Stimulated activated CD8-positive, alpha-beta memory T cell treated with anti-CD3 and anti-CD28 coated beads, Interleukin-12 subunit alpha, Interleukin-12 subunit beta, amount 100 ng/mL, for 24 hours (primary cell): ENCODE data around the gene B9D1.

Source experiments
- DNase-seq: peaks from one replicate; pipeline ENCODE4 v3.0.0-alpha.2; 2020; ENCODE audit errors: extremely low read depth

B9D1 gene

DNA sequence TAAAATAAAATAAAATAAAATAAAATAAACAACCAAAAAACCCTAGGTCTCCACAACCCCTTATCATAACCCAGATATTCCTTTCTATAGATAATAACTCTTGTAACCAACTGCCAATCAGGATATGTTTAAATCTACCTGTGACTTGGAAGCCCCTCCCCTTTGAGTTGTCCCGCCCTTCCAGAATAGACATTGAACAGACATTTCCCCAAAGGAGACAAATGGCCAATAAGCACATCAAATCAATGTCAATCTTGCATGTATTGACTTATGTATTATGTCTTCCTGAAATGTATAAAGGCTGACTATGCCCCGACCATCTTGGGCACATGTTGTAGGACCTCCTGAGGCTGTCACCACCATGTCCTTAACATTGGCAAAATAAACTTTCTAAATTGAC lies 14.3 kb upstream of the B9D1 start:
- DNase-seq = no peak

DNA sequence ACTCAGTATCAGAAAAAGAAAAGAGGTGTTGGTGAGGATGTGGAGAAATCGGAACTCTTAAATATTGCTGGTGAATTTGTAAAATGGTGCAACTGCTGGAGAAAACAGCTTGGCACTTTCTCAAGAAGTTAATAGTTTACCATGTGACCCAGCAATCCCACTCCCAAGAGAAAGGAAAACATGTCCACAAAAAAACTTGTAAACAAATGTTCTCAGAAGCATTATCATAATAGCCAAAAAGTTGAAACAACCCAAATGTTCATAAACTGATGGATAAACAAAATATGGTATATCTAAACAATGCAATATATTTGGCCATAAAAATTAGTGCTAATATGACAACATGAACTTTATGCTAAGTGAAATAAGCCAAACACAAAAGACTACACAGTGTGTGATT lies 13.2 kb upstream of the B9D1 start:
- no peak for DNase-seq

GRCh38 chr17:19374136-19374535 lies 11.6 kb upstream of the B9D1 start:
- DNase-seq = no peak

GRCh38 chr17:19372866-19373504 lies 10.5 kb upstream of the B9D1 start:
- DNase-seq = no peak

DNA sequence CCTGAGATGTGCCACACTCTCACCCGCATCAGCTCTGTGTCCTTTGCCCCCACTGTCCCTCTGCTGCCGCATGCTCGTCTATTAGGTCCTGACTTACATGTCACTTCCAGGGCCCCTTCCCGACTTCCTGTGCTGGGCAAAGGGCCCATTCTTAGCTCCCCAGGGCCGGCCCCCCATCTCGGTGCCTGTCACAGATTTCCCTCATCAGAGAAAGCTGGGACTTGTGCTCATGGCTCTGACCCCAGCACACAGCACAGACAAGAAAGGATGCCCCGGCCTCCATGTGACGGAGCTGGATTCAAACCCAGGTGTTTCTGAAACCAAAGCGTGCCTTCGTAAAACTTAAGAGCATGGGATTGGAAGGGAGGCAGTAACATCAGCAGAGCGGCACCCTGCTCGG lies 9.9 kb upstream of the B9D1 start:
- DNase-seq = no peak

GRCh38 chr17:19372011-19372370 lies 9.5 kb upstream of the B9D1 start:
- no peak for DNase-seq

- DNase-seq = no peak
These were observed 8.9 kb upstream of the B9D1 start for GRCh38 chr17:19371259-19372010.

DNA sequence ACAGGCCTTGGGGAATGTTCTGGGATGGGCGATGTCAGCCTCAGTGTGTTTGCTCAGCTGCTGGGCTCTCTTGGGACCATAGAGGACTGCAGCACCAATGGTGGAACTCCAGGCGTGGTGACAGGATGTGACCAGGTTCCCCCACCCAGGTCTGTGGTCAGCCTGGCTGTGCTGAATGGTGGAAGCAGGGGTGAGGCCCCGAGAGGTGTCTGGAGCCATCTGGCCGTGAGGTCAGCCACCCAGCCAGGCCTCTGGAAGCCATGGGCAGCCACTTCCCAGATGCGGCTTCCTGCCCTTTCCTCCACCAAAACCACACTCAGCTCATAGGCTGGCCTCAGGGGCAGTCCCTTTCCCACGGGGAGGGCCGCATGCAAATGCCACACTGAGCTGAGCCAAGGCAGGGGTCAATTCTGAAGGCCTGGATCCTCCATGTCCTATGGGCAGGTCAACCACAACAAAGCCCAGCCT lies 8.0 kb upstream of the B9D1 start:
- DNase-seq = no peak

GRCh38 chr17:19369846-19370492 lies 7.4 kb upstream of the B9D1 start:
- DNase-seq = no peak

DNA sequence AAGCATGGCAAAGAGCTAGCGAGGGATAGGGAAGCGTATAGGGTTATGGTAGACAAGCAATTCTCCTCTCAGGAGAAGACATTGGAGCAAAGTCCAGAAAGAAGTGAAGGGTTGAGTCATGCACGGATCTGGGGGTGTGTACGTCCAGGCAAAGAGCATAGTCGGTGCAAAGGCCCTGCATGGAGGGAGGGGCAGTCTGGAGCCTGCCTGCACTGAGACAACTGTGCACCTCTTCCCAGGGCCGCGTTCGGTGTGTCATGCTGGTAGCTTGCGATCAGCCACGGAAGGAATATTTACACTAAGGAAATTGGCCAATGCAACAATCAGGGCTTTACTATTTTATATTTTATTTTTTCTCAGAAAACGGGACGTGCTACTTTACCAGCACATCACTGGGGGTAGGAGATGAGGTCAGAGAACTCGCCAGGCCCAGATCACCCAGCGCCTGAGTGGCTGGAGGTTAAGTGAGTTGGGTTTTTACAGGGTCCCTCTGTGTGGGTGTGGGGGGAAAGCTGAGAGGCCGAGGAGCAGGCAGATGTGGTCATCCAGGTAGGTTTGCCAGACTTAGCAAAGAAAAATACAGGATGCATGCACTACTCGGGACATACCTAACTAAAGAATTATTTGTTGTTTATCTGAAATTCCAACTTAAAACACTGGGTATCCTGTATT lies 6.7 kb upstream of the B9D1 start:
- DNase-seq = no peak

GRCh38 chr17:19368229-19368628 lies 5.7 kb upstream of the B9D1 start:
- no peak for DNase-seq

DNA sequence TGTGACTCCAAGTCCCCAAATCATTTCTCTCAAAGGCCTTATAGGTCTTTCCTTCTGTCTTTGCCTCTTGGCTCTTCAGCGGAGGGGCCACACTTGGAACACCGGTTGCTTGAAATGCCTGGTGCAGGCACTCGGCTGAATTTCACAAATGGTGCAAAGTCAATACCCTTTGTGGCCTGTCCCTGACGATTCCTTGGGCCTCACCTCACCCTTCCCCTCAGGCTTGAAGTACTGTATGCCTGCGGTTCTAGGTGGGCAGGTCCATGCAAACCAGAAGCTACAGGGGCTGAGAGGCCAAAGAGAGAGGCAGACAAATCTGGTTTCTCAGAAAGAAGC lies 4.1 kb upstream of the B9D1 start:
- no peak for DNase-seq

GRCh38 chr17:19365833-19366636 lies 3.5 kb upstream of the B9D1 start:
- DNase-seq = no peak

DNA sequence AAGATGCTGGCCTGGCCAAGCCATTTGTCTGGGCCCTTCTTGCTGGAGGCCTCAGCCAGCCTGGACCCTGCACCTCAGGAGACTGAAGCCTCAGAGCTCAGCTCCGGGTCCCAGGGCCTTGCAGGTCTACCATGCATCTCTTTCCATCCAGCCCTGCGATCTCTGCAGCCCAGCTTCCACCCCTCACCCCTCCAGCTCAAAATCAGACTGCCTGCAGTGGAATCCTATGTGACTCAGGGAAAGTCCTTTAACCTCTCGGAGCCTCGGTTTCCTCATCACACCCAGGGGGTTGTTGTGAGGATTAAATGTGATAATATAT lies 2.9 kb upstream of the B9D1 start:
- no peak for DNase-seq

GRCh38 chr17:19364699-19365498 lies 2.4 kb upstream of the B9D1 start:
- no peak for DNase-seq

GRCh38 chr17:19363460-19364035 lies 1.0 kb upstream of the B9D1 start:
- no peak for DNase-seq

DNA sequence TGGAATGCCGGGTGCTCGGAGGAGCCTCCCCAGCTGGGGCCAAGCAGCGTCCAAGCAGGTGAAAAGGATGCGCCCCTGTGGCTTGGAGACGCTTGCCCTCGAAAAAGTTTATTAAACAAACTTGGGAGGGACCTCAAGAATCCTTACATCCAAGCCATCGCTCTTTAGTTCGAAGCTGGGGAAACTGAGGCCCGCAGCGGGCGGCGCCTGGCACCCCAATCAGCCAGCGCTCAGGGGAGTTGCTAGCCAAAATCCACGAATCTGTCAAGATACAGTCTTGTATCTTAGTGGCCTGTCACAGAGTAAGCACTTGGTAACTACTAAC lies 553 bp upstream of the B9D1 start:
- no peak for DNase-seq

DNA sequence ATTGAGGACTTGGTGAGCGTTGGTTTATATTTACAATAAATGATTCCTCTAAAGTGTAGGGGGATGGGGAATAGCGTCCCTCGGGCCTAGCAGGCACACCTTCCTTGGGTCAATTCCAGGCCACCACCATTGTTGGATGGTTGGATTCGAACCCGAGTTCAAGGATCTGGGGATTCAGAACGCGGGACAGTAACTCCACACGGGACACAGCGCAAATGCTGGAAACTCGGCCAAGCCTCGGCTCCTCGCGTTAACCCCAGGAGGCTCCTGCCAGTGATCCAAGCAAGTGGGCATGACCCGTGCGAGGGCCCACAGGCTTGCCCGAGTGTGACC lies 613 bp downstream of the B9D1 start:
- no peak for DNase-seq

- DNase-seq = no peak
These were observed 1.2 kb downstream of the B9D1 start for GRCh38 chr17:19361326-19361725.

- no peak for DNase-seq
These were observed 1.8 kb downstream of the B9D1 start for GRCh38 chr17:19360772-19361171.

GRCh38 chr17:19359856-19360255 lies 2.7 kb downstream of the B9D1 start:
- no peak for DNase-seq
